ENCODE results near the gene PANK2. TPM values are rescaled to one million over a fixed set of nuclear protein-coding genes. Genes with fewer than 3 reads are reported as not detected.
"Not testable (repeated sequence)": the region's sequence is repeated elsewhere in the genome, so short reads cannot be mapped to it uniquely, and the experiment has no call there.

The PANK2 gene
- total RNA-seq, 2 experiments from 2014 or later: 50.0 to 50.7 TPM

DNA sequence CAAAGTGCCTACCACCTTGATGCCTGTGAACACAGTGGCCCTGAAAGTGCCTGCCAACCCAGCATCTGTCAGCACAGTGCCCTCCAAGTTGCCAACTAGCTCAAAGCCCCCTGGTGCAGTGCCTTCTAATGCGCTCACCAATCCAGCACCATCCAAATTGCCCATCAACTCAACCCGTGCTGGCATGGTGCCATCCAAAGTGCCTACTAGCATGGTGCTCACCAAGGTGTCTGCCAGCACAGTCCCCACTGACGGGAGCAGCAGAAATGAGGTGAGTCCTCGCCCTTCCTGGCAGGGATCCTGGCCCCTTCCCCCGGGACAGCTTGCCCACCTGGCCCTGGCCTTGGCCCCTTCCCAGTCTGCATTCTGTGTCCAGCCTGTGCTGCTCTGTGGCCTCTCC lies 24.7 kb upstream of the PANK2 start:
- H3K36me3 Mint-ChIP-seq: peaks cover 23% of the 10 kb centered on the region

GRCh38 chr20:3865152-3865886 lies 23.9 kb upstream of the PANK2 start:
- Mint-ChIP-seq H3K4me3 (no peak overlapping the region), H3K4me1 (no peaks in the 10 kb centered on the region)

More for the DNA sequence above, 24.7 kb upstream of the PANK2 start:
- H3K27ac Mint-ChIP-seq: no peak overlapping the region
- no peak overlapping the region for H3K4me3 Mint-ChIP-seq
- H3K9me3 Mint-ChIP-seq: no peaks in the 10 kb centered on the region
- no peaks in the 10 kb centered on the region for H3K4me1 Mint-ChIP-seq
- DNase-seq: no peak
- no peaks in the 10 kb centered on the region for H3K27me3 Mint-ChIP-seq

DNA sequence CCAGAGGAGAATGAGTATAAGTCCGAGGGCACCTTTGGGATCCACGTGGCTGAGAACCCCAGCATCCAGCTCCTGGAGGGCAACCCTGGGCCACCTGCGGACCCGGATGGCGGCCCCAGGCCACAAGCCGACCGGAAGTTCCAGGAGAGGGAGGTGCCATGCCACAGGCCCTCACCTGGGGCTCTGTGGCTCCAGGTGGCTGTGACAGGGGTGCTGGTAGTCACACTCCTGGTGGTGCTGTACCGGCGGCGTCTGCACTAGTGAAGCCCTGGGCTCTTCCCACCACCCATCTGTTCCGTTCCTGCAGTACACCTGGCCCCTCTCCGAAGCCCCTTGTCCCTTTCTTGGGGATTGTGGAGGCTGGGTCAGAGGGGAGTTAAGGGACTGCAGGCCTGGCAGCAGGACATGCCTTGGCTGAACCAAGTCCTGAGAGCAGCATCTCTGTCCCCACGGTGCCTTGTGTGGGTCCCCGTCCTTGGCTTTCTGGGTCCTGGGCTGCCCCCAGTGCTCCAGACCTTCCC lies 23.2 kb upstream of the PANK2 start:
- DNase-seq: no peak
- peaks cover 22% of the 10 kb centered on the region for H3K36me3 Mint-ChIP-seq
- H3K4me1 Mint-ChIP-seq: no peaks in the 10 kb centered on the region
- no peak overlapping the region for H3K4me3 Mint-ChIP-seq
- H3K9me3 Mint-ChIP-seq: no peaks in the 10 kb centered on the region
- H3K27ac Mint-ChIP-seq: no peak overlapping the region
- no peaks in the 10 kb centered on the region for H3K27me3 Mint-ChIP-seq

More at GRCh38 chr20:3865152-3865886, 23.9 kb upstream of the PANK2 start:
- DNase-seq: no peak
- Mint-ChIP-seq H3K27me3 (no peaks in the 10 kb centered on the region), H3K36me3 (peaks cover 23% of the 10 kb centered on the region), H3K27ac (no peak overlapping the region), H3K9me3 (no peaks in the 10 kb centered on the region)

DNA sequence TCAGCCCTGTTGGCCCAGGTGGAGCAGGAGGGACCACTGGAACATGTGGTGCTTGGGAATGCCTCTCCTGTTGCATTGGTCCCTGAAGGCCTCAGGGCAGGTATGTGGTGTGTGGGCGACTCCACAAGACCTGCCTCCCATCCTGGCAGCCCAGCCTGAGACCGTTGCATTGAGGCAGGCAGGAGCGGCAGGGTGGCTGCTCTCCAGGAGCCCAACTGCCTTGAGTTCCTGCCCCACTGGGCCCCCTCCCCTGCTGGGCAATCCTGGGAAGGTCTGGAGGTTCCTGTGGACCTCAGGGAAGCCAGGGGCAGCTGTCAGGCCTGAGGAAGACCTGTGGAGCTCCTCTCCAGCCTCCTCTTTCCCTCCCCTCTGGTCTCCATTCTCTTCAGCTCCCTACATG lies 22.7 kb upstream of the PANK2 start:
- no peaks in the 10 kb centered on the region for H3K9me3 Mint-ChIP-seq
- H3K4me3 Mint-ChIP-seq: no peak overlapping the region
- H3K27me3 Mint-ChIP-seq: no peaks in the 10 kb centered on the region
- peak overlapping the region; percentile 31 for H3K27ac Mint-ChIP-seq
- H3K36me3 Mint-ChIP-seq: peaks cover 17% of the 10 kb centered on the region
- H3K4me1 Mint-ChIP-seq: no peaks in the 10 kb centered on the region
- no peak for DNase-seq

GRCh38 chr20:3867802-3868201 lies 21.4 kb upstream of the PANK2 start:
- H3K4me1 Mint-ChIP-seq: no peaks in the 10 kb centered on the region
- no peak for DNase-seq
- no peak overlapping the region for H3K27ac Mint-ChIP-seq
- H3K9me3 Mint-ChIP-seq: no peaks in the 10 kb centered on the region
- peaks cover 6% of the 10 kb centered on the region for H3K36me3 Mint-ChIP-seq
- H3K4me3 Mint-ChIP-seq: no peak overlapping the region
- no peaks in the 10 kb centered on the region for H3K27me3 Mint-ChIP-seq

DNA sequence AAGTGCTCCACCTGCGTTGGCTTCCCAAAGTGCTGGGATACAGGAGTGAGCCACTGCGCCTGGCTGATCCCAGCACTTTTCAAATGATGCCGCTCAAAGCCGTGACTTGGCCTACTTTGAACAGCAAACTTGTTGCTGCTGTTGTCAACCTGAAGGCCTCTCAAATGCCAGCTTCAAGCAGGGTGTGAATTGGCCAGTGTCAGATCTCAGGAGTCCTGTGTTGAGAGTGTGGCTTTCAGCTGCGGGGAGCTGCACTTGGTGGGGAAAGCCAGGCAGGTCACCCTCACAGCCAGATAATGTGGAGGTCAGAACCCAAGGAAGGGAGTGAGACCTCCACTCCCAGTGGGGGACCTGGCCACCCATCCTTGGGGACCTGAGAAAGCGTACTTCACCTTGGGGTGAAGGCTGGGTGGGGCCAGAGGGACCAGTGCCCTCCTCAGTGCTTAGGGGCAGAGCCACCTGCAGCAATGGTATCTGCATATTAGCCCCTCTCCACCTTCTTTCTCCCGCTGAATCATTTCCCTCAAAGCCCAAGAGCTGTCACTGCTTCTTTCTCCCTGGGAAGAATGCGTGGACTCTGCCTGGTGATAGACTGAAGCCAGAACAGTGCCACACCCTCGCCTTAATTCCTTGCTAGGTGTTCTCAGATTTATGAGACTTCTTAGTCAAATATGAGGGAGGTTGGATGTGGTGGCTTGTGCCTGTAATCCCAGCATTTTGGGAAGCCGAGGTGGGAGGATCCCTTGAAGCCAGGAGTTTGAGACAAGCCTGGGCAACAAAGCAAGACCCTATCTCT lies 19.1 kb upstream of the PANK2 start:
- Mint-ChIP-seq H3K4me1 (peaks cover 3% of the 10 kb centered on the region), H3K9me3 (no peaks in the 10 kb centered on the region), H3K27me3 (no peaks in the 10 kb centered on the region), H3K36me3 (peaks cover 10% of the 10 kb centered on the region), H3K27ac (peak overlapping the region; percentile 66), H3K4me3 (no peak overlapping the region)
- DNase-seq: no peak

DNA sequence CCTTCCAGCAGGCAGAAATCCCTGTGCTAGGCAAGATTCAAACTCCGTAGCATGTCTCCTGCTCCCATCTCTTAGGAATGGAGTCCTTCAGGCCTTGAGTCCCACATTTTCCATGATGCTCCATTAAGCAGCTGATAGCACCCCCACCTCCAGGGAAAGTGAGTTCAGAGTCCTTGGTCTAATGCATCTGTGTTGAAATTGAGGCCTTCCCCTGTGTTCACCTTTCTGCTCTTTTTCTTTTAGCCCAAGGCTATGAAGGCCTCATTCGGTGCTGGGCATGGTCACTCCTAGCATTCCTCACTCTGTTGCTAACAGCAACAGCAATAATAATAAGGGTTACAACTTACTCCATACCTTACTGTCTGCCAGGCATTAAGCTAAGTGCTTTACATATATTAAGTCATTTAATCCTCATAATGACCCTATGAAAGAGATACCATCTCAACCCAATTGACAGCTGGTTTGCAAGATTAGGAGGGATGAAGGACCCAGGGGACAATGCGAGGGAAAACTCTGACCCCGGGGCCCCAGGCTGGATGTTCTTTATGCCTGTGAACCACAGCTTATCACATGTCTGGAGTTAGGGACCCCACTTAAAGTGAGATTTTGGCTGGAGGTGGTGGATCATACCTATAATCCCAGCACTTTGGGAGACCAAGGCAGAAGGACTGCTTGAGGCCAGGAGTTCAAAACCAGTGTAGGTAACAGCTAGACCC lies 17.5 kb upstream of the PANK2 start:
- no peak overlapping the region for H3K4me3 Mint-ChIP-seq
- no peaks in the 10 kb centered on the region for H3K9me3 Mint-ChIP-seq
- H3K4me1 Mint-ChIP-seq: peaks cover 5% of the 10 kb centered on the region
- peaks cover 9% of the 10 kb centered on the region for H3K36me3 Mint-ChIP-seq
- H3K27me3 Mint-ChIP-seq: no peaks in the 10 kb centered on the region
- no peak for DNase-seq
- no peak overlapping the region for H3K27ac Mint-ChIP-seq

DNA sequence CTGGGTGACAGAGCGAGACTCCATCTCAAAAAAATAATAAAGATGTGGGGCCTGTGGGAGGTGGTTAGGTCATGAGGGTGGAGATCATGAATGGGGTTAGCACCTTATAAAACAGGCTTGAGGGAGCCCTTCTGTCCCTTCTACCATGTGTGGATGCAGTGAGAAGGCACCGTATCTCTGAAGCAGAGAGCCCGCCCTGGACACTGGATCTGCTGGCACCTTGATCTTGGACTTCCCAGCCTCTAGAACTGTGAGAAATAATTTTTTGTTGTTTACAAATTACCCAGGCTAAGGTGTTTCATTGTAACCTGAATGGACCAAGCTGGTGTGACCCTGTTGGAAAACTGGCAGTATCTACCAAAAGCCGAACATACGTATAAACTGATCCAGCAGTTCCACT lies 15.7 kb upstream of the PANK2 start:
- Mint-ChIP-seq H3K4me3 (no peak overlapping the region), H3K36me3 (peaks cover 7% of the 10 kb centered on the region), H3K4me1 (peaks cover 5% of the 10 kb centered on the region), H3K27me3 (no peaks in the 10 kb centered on the region), H3K27ac (no peak overlapping the region), H3K9me3 (no peaks in the 10 kb centered on the region)
- DNase-seq: no peak

GRCh38 chr20:3874194-3874844 lies 14.9 kb upstream of the PANK2 start:
- H3K9me3 Mint-ChIP-seq: no peaks in the 10 kb centered on the region
- H3K4me3 Mint-ChIP-seq: no peak overlapping the region
- peaks cover 5% of the 10 kb centered on the region for H3K4me1 Mint-ChIP-seq
- no peaks in the 10 kb centered on the region for H3K27me3 Mint-ChIP-seq
- peak overlapping the region; percentile 3 for H3K27ac Mint-ChIP-seq
- DNase-seq: no peak
- H3K36me3 Mint-ChIP-seq: peaks cover 7% of the 10 kb centered on the region

DNA sequence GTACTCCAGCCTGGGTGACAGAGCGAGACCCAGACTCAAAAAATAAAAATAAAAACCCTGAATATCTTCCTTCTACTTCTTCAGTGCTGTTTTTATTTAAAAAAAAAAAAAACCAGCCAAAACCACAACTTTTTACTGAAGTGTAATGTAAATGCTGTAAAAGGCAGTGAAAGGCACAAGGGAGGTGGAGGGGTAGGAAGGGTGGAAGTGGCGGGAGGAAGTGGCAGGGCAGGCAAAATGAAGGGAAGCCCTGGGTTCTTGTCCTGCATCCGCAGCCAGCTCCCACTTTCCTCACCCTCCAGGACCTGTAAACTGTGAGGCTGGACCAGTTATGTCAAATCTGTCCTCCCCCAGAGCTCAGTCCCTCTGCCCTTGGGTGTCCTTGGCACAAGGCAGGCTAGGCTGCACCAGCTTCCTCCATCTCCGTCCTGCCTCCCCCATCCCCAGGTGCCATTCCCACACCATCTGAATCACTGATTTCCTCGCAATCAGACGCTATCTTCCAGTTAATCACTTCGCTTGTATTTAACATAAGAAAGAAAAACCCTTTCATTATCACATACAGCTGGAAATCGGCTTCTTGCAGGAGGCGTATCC lies 13.7 kb upstream of the PANK2 start:
- H3K27me3 Mint-ChIP-seq: no peaks in the 10 kb centered on the region
- no peak for DNase-seq
- peaks cover 7% of the 10 kb centered on the region for H3K36me3 Mint-ChIP-seq
- H3K9me3 Mint-ChIP-seq: no peaks in the 10 kb centered on the region
- H3K4me3 Mint-ChIP-seq: no peak overlapping the region
- peaks cover 5% of the 10 kb centered on the region for H3K4me1 Mint-ChIP-seq
- H3K27ac Mint-ChIP-seq: no peak overlapping the region

- Mint-ChIP-seq H3K4me1 (peaks cover 5% of the 10 kb centered on the region), H3K4me3 (no peak overlapping the region), H3K36me3 (peaks cover 7% of the 10 kb centered on the region), H3K27ac (no peak overlapping the region), H3K27me3 (no peaks in the 10 kb centered on the region), H3K9me3 (no peaks in the 10 kb centered on the region)
- DNase-seq: no peak
These were observed 13.2 kb upstream of the PANK2 start for GRCh38 chr20:3876000-3876399.

DNA sequence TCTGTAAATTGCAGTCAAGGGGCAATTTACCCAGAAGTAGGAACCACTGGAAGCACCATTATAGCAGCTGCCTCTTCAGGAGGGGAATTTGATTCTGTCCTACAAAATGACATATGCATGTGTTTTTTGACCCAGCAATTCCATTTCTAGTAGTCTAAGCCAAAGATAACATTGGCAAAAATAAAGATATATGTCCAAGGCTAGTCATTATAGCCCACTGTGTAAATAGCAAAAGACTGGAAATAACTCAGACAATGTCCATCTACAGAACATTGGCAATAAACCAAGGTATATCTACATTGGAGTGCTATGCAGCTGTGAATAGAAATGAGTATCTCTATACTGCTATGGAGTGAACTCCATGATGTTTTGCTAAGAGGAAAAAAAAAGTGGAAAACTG lies 12.5 kb upstream of the PANK2 start:
- Mint-ChIP-seq H3K9me3 (no peaks in the 10 kb centered on the region), H3K4me3 (no peak overlapping the region), H3K4me1 (peaks cover 5% of the 10 kb centered on the region), H3K27ac (no peak overlapping the region), H3K36me3 (peaks cover 7% of the 10 kb centered on the region), H3K27me3 (no peaks in the 10 kb centered on the region)
- no peak for DNase-seq

GRCh38 chr20:3878921-3879274 lies 10.3 kb upstream of the PANK2 start:
- not testable (repeated sequence) for H3K27me3 Mint-ChIP-seq, H3K4me3 Mint-ChIP-seq, H3K27ac Mint-ChIP-seq, DNase-seq, H3K4me1 Mint-ChIP-seq, H3K9me3 Mint-ChIP-seq, H3K36me3 Mint-ChIP-seq

- no peak for DNase-seq
- Mint-ChIP-seq H3K4me1 (peaks cover 11% of the 10 kb centered on the region), H3K27me3 (no peaks in the 10 kb centered on the region), H3K4me3 (no peak overlapping the region), H3K9me3 (no peaks in the 10 kb centered on the region), H3K36me3 (peaks cover 23% of the 10 kb centered on the region), H3K27ac (no peak overlapping the region)
These were observed 3.5 kb upstream of the PANK2 start for GRCh38 chr20:3885715-3886114.

All from activated naive CD8-positive, alpha-beta T cell treated with anti-CD3 and anti-CD28 coated beads for 36 hours (primary cell).